B cell (primary cell): ENCODE measurements around the gene TMC7.

Experiments used
- CTCF ChIP-seq: fragments of 200-600 bp; IDR thresholded peaks from one replicate; pipeline ENCODE4 v1.8.0; 2022; ENCODE audit warnings: antibody characterized with exemption, mild to moderate bottlenecking
- EZH2 ChIP-seq: IDR thresholded peaks from 2 replicates; pipeline ENCODE4 v1.6.1; 2012; ENCODE audit warnings: borderline replicate concordance, low read depth, mild to moderate bottlenecking, moderate library complexity, low read length; ENCODE audit not compliant: insufficient read depth, poor library complexity, severe bottlenecking

- TF ChIP-seq CTCF (no peak), EZH2 (no peak)
Measured at GRCh38 chr16:18983565-18984434, at the start of gene TMC7.
